HEK293 (cell line): ENCODE measurements around the gene TLDC2.

Experiments used
- CTCF ChIA-PET: fragments of 350-600 bp; formaldehyde crosslinking; extraction: SDS; loops from one replicate; lab custom pipeline; 2021; ENCODE audit warnings: antibody characterized with exemption; lab: Yijun Ruan, JAX
- POLR2A ChIA-PET: fragments of 300-600 bp; formaldehyde crosslinking; extraction: SDS; loops from one replicate; lab custom pipeline; 2020; ENCODE audit warnings: antibody characterized with exemption, inconsistent platforms; lab: Yijun Ruan, JAX
- H3K27ac ChIP-seq: fragments of 200-500 bp; sonication (Bioruptor generic); 2 replicates; pipeline ENCODE4 v1.5.1; 2014; ENCODE audit warnings: low read depth, low read length, control low read depth, inconsistent platforms; ENCODE audit errors: extremely low read depth
- H3K36me3 ChIP-seq, 2 experiments: fragments of 200-500 bp in 1 of 2; sonication (Bioruptor generic) in 1 of 2; 1 replicate in 1 of 2; 2 replicates in 1 of 2; pipeline ENCODE4 v1.5.1; 2014 to 2017; ENCODE audit warnings: inconsistent platforms in 2 of 2, low read length in 2 of 2; ENCODE audit not compliant: control insufficient read depth in 2 of 2, insufficient read depth in 1 of 2
- H3K4me1 ChIP-seq: fragments of 200-500 bp; sonication (Bioruptor generic); 2 replicates; pipeline ENCODE4 v1.5.1; 2014; ENCODE audit warnings: mild to moderate bottlenecking, low read length, inconsistent platforms; ENCODE audit not compliant: control insufficient read depth, insufficient read depth
- H3K4me3 ChIP-seq: 2 replicates; pipeline ENCODE4 v1.5.1; 2011; ENCODE audit warnings: low read depth, mild to moderate bottlenecking, control low read depth, low read length, moderate library complexity
- H3K9me3 ChIP-seq: fragments of 200-500 bp; sonication (Bioruptor generic); 2 replicates; pipeline ENCODE4 v1.5.1; 2014; ENCODE audit warnings: low read depth, low read length, inconsistent platforms; ENCODE audit not compliant: control insufficient read depth, insufficient read depth
- AEBP2 ChIP-seq: fragments of 450-650 bp; formaldehyde crosslinking; IDR thresholded peaks from 2 replicates; pipeline ENCODE4 v1.5.1; 2016; ENCODE audit warnings: missing biosample characterization, missing genetic modification characterization, borderline replicate concordance
- GLI4 ChIP-seq: fragments of 450-650 bp; formaldehyde crosslinking; IDR thresholded peaks from 2 replicates; pipeline ENCODE4 v1.5.1; 2016; ENCODE audit warnings: missing biosample characterization, missing genetic modification characterization
- KLF1 ChIP-seq: fragments of 450-650 bp; formaldehyde crosslinking; IDR thresholded peaks from 2 replicates; pipeline ENCODE4 v1.5.1; 2016; ENCODE audit warnings: missing biosample characterization, missing genetic modification characterization
- KLF9 ChIP-seq: fragments of 450-650 bp; formaldehyde crosslinking; IDR thresholded peaks from 2 replicates; pipeline ENCODE4 v1.5.1; 2016; ENCODE audit warnings: missing biosample characterization, missing genetic modification characterization, low read depth
- SP7 ChIP-seq: fragments of 450-650 bp; formaldehyde crosslinking; IDR thresholded peaks from 2 replicates; pipeline ENCODE4 v1.5.1; 2016; ENCODE audit warnings: missing biosample characterization, missing genetic modification characterization
- ZBTB1 ChIP-seq: fragments of 450-650 bp; formaldehyde crosslinking; IDR thresholded peaks from 2 replicates; pipeline ENCODE4 v1.5.1; 2016; ENCODE audit warnings: missing biosample characterization, missing genetic modification characterization
- ZBTB8A ChIP-seq: fragments of 450-650 bp; formaldehyde crosslinking; IDR thresholded peaks from 2 replicates; pipeline ENCODE4 v1.5.1; 2016; ENCODE audit warnings: missing biosample characterization, missing genetic modification characterization
- ZIC2 ChIP-seq: fragments of 450-650 bp; formaldehyde crosslinking; IDR thresholded peaks from 2 replicates; pipeline ENCODE4 v1.5.1; 2016; ENCODE audit warnings: missing biosample characterization, missing genetic modification characterization
- ZNF132 ChIP-seq: fragments of 450-650 bp; formaldehyde crosslinking; IDR thresholded peaks from 2 replicates; pipeline ENCODE4 v1.5.1; 2017; ENCODE audit warnings: missing biosample characterization, missing genetic modification characterization, borderline replicate concordance
- ZNF138 ChIP-seq: fragments of 450-650 bp; formaldehyde crosslinking; IDR thresholded peaks from 2 replicates; pipeline ENCODE4 v1.5.1; 2016; ENCODE audit warnings: missing biosample characterization, missing genetic modification characterization, borderline replicate concordance
- ZNF169 ChIP-seq: fragments of 450-650 bp; formaldehyde crosslinking; IDR thresholded peaks from 2 replicates; pipeline ENCODE4 v1.5.1; 2016; ENCODE audit warnings: missing biosample characterization, missing genetic modification characterization
- ZNF175 ChIP-seq: fragments of 450-650 bp; formaldehyde crosslinking; IDR thresholded peaks from 2 replicates; pipeline ENCODE4 v1.5.1; 2016; ENCODE audit warnings: missing biosample characterization, missing genetic modification characterization
- ZNF350 ChIP-seq: fragments of 450-650 bp; formaldehyde crosslinking; IDR thresholded peaks from 2 replicates; pipeline ENCODE4 v1.5.0; 2017; ENCODE audit warnings: missing biosample characterization, mild to moderate bottlenecking, missing genetic modification characterization
- ZNF37A ChIP-seq: fragments of 450-650 bp; IDR thresholded peaks from 2 replicates; pipeline ENCODE4 v1.5.1; 2018; ENCODE audit warnings: missing biosample characterization, missing genetic modification characterization
- ZNF510 ChIP-seq: fragments of 450-650 bp; formaldehyde crosslinking; IDR thresholded peaks from 2 replicates; pipeline ENCODE4 v1.5.1; 2018; ENCODE audit warnings: mild to moderate bottlenecking, missing genetic modification characterization, missing biosample characterization; ENCODE audit not compliant: insufficient replicate concordance
- ZNF518A ChIP-seq: fragments of 450-650 bp; formaldehyde crosslinking; conservative IDR thresholded peaks from 2 replicates; pipeline ENCODE4 v1.5.1; 2016; ENCODE audit warnings: low read depth, missing biosample characterization, missing genetic modification characterization
- ZNF610 ChIP-seq: fragments of 450-650 bp; formaldehyde crosslinking; IDR thresholded peaks from 2 replicates; pipeline ENCODE4 v1.5.1; 2016; ENCODE audit warnings: missing biosample characterization, missing genetic modification characterization, borderline replicate concordance
- ZNF707 ChIP-seq: fragments of 450-650 bp; formaldehyde crosslinking; IDR thresholded peaks from 2 replicates; pipeline ENCODE4 v1.5.1; 2016; ENCODE audit warnings: missing biosample characterization, missing genetic modification characterization
- TF ChIP-seq, protein P1 (sequence below): fragments of 450-650 bp; formaldehyde crosslinking; IDR thresholded peaks from 2 replicates; pipeline ENCODE4 v1.5.1; 2016; ENCODE audit warnings: missing biosample characterization, missing genetic modification characterization, borderline replicate concordance

The TLDC2 gene

GRCh38 chr20:36883977-36884535 is 8.1 kb downstream of the TLDC2 start (continued):
- no peak for TF ChIP-seq ZNF518A (tag by site-specific recombination)

DNA sequence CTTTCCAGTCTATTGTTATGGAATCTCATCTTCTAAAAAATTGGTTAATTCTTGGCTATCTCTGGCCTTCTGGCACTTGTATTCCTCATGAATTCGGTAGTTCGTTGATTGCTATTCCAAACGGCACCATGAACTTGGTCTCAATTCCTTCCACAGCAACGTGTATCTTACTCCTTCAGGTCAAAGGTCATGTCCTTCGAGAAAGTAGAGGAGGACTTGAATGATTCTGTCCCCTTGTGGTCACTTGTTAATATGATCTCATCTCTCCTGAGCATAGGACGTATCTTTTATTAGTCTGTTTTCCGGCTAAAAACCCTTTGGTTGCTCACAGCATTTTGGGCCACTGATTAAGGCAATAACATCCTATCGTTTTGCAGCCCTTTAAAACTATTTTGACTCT is 9.4 kb downstream of the TLDC2 start:
- Histone ChIP-seq H3K4me3 (no peak overlapping the region), H3K36me3 (peaks cover 0 to 3% of the 10 kb centered on the region in 2 experiments; a peak in 2 of 3 replicates), H3K27ac (no peak overlapping the region), H3K4me1 (no peaks in the 10 kb centered on the region; the same call in none of the 2 replicates), H3K9me3 (no peaks in the 10 kb centered on the region)
- TF ChIP-seq SP7 (no peak), ZNF132 (no peak)
- ChIA-PET POLR2A (no interaction called here), CTCF (interaction anchor here (0.7 to 1.0 kb wide), 2 partner anchors 16 to 77 kb away, joined by 3 to 5 read pairs; no protein-coding TSS in a partner anchor)

DNA sequence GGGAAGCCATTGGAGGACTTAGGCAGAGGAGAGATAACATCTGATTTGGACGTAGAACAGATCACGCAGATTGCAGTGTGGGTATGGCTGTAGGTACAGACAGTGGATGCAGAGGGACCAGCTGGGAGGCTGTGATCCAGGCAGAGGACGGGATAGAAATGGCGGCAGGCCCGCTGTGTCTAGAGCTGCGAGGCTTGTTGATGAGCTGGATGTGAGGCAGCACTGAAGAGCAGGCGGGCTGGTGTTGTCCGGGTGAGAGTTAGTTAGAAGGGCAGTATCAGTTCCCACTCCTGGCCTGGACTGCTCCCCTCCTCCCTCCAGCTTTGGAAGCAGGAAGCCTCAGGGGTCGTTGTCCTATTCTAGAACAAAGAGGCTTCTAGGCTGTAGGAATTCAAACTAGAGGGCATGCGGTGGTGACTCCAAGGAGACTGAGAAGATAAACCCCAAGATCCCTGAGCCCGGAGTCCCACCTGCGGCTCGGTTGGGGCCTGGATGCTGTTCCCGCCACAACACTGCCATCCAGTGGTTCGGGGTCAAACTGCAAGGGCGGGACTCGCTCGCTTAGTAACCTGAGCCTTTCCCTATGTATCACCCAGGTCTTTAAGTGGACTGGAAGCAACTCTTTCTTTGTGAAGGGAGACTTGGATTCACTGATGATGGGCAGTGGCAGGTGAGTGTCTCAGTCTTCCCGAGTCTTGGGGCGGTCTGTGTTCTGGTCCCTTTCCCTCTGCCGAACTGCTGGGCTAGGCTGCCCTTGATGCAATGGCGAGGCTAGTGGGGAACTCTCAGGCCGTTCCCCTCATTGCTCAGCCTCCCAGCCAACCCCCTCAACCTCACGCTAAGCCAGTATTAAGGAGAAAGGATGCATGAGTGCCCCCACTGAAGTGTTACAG is 11.2 kb downstream of the TLDC2 start:
- Histone ChIP-seq H3K9me3 (no peaks in the 10 kb centered on the region), H3K4me1 (no peaks in the 10 kb centered on the region; the same call in 1 of the 2 replicates), H3K27ac (no peak overlapping the region), H3K36me3 (peaks cover 0 to 14% of the 10 kb centered on the region in 2 experiments; a peak in 2 of 3 replicates), H3K4me3 (no peak overlapping the region)
- ChIA-PET POLR2A (no interaction called here), CTCF (interaction anchor here (0.5 to 3.6 kb wide), 33 partner anchors 8 to 870 kb away, joined by 3 to 22 read pairs (median 4); partner anchors contain the start of gene RAB5IF)
- TF ChIP-seq GLI4 (tag by site-specific recombination) (no peak), ZNF707 (tag by site-specific recombination) (no peak), ZBTB8A (tag by site-specific recombination) (no peak), ZNF175 (tag by site-specific recombination) (no peak), ZNF37A (tag by site-specific recombination) (no peak), ZBTB1 (tag by site-specific recombination) (no peak), KLF1 (tag by site-specific recombination) (peak; percentile 69), AEBP2 (tag by site-specific recombination) (no peak), ZNF510 (tag by site-specific recombination) (no peak), KLF9 (tag by site-specific recombination) (no peak), ZNF350 (tag by site-specific recombination) (no peak), ZNF138 (tag by site-specific recombination) (no peak), ZNF169 (tag by site-specific recombination) (no peak), ZIC2 (tag by site-specific recombination) (peak; percentile 34), ZNF610 (tag by site-specific recombination) (no peak)
- TF ChIP-seq, protein P1, sequence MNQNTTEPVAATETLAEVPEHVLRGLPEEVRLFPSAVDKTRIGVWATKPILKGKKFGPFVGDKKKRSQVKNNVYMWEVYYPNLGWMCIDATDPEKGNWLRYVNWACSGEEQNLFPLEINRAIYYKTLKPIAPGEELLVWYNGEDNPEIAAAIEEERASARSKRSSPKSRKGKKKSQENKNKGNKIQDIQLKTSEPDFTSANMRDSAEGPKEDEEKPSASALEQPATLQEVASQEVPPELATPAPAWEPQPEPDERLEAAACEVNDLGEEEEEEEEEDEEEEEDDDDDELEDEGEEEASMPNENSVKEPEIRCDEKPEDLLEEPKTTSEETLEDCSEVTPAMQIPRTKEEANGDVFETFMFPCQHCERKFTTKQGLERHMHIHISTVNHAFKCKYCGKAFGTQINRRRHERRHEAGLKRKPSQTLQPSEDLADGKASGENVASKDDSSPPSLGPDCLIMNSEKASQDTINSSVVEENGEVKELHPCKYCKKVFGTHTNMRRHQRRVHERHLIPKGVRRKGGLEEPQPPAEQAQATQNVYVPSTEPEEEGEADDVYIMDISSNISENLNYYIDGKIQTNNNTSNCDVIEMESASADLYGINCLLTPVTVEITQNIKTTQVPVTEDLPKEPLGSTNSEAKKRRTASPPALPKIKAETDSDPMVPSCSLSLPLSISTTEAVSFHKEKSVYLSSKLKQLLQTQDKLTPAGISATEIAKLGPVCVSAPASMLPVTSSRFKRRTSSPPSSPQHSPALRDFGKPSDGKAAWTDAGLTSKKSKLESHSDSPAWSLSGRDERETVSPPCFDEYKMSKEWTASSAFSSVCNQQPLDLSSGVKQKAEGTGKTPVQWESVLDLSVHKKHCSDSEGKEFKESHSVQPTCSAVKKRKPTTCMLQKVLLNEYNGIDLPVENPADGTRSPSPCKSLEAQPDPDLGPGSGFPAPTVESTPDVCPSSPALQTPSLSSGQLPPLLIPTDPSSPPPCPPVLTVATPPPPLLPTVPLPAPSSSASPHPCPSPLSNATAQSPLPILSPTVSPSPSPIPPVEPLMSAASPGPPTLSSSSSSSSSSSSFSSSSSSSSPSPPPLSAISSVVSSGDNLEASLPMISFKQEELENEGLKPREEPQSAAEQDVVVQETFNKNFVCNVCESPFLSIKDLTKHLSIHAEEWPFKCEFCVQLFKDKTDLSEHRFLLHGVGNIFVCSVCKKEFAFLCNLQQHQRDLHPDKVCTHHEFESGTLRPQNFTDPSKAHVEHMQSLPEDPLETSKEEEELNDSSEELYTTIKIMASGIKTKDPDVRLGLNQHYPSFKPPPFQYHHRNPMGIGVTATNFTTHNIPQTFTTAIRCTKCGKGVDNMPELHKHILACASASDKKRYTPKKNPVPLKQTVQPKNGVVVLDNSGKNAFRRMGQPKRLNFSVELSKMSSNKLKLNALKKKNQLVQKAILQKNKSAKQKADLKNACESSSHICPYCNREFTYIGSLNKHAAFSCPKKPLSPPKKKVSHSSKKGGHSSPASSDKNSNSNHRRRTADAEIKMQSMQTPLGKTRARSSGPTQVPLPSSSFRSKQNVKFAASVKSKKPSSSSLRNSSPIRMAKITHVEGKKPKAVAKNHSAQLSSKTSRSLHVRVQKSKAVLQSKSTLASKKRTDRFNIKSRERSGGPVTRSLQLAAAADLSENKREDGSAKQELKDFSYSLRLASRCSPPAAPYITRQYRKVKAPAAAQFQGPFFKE (tag by site-specific recombination) = no peak
